Measurements from ENCODE around the gene DIP2A.

DIP2A gene

GRCh38 chr21:46538262-46538661 lies 79.6 kb downstream of the DIP2A start:
- DNase-seq = no peak

- DNase-seq = no peak
Observed at GRCh38 chr21:46538851-46539666, 80.4 kb downstream of the DIP2A start.

GRCh38 chr21:46540087-46540710 lies 81.5 kb downstream of the DIP2A start:
- no peak for DNase-seq

GRCh38 chr21:46542588-46543124 lies 84.0 kb downstream of the DIP2A start:
- DNase-seq = no peak

DNA sequence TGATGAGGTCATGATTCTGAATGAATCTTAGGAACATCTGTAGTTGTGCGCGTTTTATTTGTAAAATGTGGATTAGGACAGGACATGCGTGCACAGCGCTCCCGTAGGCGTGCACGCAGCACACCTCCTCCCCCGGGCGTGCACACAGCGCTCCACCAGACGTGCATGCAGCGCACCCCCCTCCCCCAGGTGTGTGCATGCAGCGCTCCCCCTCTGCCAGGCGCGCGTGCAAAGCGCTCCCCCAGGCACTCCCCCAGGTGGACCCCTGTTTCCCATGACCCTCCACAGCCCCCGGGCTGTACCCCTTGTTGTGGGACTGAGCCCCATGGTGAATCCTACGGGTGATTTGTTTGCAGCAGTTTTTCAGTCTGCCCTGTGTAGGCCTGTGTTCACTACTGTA lies 84.6 kb downstream of the DIP2A start:
- DNase-seq = no peak

- no peak for DNase-seq
Observed at GRCh38 chr21:46544003-46544402, 85.3 kb downstream of the DIP2A start.

DNA sequence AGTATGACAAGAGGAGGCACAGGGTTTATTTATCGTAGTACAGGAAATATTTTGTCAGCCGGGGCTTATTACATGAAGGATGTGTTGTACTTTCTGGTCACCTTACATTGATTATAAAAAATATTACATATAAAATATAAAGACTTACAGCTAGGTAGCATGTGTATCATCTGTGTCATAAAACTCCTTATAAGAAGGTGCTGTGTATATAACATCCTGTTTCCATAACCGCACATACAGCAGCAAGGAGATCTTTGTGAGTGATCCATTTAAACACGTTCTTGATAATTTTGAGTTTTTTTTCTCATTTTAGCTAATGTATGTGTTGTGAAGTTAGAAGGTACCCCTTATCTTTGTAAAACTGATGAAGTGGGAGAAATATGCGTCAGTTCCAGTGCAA lies 86.1 kb downstream of the DIP2A start:
- no peak for DNase-seq

DNA sequence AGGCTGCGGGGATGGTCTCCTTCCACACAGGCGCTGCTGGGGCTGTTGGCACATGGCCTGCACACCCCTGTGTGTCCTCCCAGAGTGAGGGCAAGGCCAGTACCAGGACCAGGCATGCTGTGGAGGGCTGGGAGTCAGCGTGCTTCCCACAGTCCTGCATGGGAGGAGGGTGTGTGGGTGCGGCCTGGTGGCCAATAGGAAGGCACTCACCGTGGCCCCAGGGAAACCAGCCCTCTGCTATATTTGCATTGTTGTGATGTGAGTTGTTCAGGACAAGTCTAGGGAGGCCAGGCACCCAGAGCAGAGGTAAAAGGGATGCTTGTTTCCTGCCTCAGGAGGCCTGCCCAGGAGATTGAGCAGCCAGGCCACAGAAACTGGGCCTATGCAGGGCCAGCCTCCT lies 86.7 kb downstream of the DIP2A start:
- DNase-seq = no peak

- DNase-seq = no peak
Observed at GRCh38 chr21:46545911-46546310, 87.2 kb downstream of the DIP2A start.

- no peak for DNase-seq
Observed at GRCh38 chr21:46546799-46547198, 88.1 kb downstream of the DIP2A start.

DNA sequence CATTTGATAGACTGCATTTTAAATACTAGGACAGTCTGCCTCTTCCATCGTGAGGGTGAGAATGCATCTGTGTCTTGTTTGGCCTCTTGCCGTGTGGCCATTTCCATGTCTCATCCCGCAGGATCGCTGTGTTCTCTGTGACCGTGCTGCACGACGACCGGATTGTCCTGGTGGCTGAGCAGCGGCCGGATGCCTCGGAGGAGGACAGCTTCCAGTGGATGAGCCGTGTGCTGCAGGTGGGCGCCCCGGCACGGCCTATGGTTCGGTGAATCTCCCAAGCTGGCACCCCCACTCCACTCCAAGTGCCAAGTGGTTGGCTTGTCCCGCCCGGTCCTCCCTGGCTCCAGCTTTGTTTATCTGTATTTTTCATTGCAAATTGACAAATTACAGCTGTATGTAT lies 91.0 kb downstream of the DIP2A start:
- no peak for DNase-seq

- peak; percentile 87 for DNase-seq
Observed at GRCh38 chr21:46550116-46550941, 91.6 kb downstream of the DIP2A start.

DNA sequence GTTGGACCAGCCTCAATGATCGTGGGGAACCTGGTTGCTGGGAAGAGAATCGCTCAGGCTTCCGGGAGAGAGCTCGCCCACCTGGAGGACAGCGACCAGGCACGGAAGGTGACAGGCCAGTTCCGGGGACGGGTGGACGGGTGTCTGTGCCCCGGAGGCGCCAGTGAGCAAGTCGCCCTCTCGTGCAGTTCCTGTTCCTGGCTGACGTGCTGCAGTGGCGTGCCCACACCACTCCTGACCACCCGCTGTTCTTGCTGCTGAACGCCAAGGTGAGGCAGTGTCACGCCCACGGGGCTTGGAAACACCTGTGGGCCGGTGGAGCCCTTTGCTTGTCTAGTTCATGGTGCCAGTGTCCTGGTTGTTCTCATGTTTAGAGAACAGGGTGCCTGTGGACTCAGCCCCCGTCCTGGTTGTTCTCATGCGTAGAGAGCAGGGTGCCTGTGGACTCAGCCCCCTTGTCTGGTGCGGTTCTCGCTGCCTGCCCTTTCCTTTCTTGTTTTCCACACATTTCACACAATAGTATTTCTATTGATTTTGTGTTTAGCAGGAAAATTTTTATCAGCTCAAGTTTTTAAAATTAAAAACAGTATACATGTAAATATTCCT lies 93.0 kb downstream of the DIP2A start:
- peak; percentile 67 for DNase-seq

- DNase-seq = no peak
Observed at GRCh38 chr21:46552274-46552673, 93.6 kb downstream of the DIP2A start.

DNA sequence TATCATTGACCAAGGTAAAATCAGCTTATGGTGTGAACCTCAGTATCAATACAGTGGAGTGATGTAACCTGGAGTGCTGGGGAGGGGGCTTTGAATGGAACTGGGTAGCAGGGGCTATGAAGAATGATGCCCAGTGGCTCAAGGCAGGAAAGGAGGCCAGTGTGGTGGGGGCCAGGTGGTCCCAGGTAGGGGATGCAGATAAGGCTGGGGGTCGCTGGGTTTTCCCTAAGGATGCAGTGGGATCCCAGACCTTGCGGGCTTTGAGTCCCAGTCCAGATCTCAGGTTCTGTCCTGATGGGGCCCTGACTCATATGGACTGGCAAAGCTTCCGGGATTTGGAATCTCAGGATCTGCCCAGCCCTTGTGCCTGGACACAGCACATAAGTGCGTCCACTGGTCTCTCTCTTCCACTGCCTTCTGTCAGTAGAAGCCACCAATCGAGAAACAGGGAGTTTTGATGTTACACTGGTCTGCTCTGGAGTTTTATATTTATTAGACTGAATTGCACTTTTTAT lies 94.2 kb downstream of the DIP2A start:
- no peak for DNase-seq

GRCh38 chr21:46553993-46554392 lies 95.3 kb downstream of the DIP2A start:
- no peak for DNase-seq

- DNase-seq = no peak
Observed at GRCh38 chr21:46554431-46555224, 95.9 kb downstream of the DIP2A start.

- DNase-seq = no peak
Observed at GRCh38 chr21:46555225-46555617, 96.5 kb downstream of the DIP2A start.

- no peak for DNase-seq
Observed at GRCh38 chr21:46555678-46556077, 97.0 kb downstream of the DIP2A start.

- no peak for DNase-seq
Observed at GRCh38 chr21:46556802-46557201, 98.1 kb downstream of the DIP2A start.

- no peak for DNase-seq
Observed at GRCh38 chr21:46557469-46557868, 98.8 kb downstream of the DIP2A start.

DNA sequence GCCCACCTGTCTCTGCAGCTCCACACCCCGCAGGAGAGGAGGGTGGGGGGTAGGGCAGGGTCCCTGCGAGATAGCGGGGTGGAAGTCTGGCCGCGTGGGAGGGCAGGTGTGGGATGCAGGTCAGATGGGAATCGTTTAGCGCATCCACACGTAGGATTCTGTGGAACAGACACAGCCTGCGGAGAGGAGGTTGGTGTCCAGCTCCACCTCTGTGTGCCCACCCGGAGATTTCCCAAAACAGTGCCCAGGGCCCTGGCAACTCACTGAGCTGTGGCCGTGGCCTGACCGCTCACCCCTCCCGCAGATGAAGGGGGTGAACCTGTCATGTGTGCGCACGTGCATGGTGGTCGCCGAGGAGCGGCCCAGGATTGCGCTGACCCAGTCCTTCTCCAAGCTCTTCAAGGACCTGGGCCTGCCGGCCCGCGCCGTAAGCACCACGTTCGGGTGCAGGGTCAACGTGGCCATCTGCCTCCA lies 99.3 kb downstream of the DIP2A start:
- DNase-seq = no peak
